ENCODE results near the gene CDIPT.

The CDIPT gene

GRCh38 chr16:29816694-29817441, 46.2 kb downstream of the CDIPT start:
- H3K4me3 ChIP-seq (replicated peaks; ENCODE audit: low read depth, low read length), result peak overlapping the region; percentile 87
- no peak for DNase-seq (ENCODE audit: extremely low read depth, low read depth)
- TF ChIP-seq CTCF (IDR thresholded peaks at IDR 0.05; ENCODE audit: low read depth, low read length, missing control alignments), result no peak

GRCh38 chr16:29815793-29816693, 47.0 kb downstream of the CDIPT start, which contains the start of gene PAGR1:
PAGR1 (plus strand) TSS chr16:29816152; CDS start chr16:29816526, 374 bp downstream.
- H3K4me3 ChIP-seq (replicated peaks; ENCODE audit: low read depth, low read length), result peak within 1 kb of the TSS; percentile 87
- peak; percentile 90 for TF ChIP-seq CTCF (IDR thresholded peaks at IDR 0.05; ENCODE audit: low read depth, low read length, missing control alignments)
- peak; percentile 99 for DNase-seq (ENCODE audit: extremely low read depth, low read depth)

GRCh38 chr16:29815032-29815721, 47.8 kb downstream of the CDIPT start:
- no peak for TF ChIP-seq CTCF (IDR thresholded peaks at IDR 0.05; ENCODE audit: low read depth, low read length, missing control alignments)
- DNase-seq (ENCODE audit: extremely low read depth, low read depth), result no peak
- peak overlapping the region; percentile 87 for H3K4me3 ChIP-seq (replicated peaks; ENCODE audit: low read depth, low read length)

- peak overlapping the region; percentile 87 for H3K4me3 ChIP-seq (replicated peaks; ENCODE audit: low read depth, low read length)
- DNase-seq (ENCODE audit: extremely low read depth, low read depth), result no peak
- TF ChIP-seq CTCF (IDR thresholded peaks at IDR 0.05; ENCODE audit: low read depth, low read length, missing control alignments), result no peak
Measured at GRCh38 chr16:29814592-29814991, 48.4 kb downstream of the CDIPT start.

GRCh38 chr16:29813644-29814562, 49.1 kb downstream of the CDIPT start:
- H3K4me3 ChIP-seq (replicated peaks; ENCODE audit: low read depth, low read length), result no peak overlapping the region
- DNase-seq (ENCODE audit: extremely low read depth, low read depth), result no peak
- no peak for TF ChIP-seq CTCF (IDR thresholded peaks at IDR 0.05; ENCODE audit: low read depth, low read length, missing control alignments)
